ENCODE measurements around the gene MEX3C.

GRCh38 chr18:51188024-51188701 lies 9.3 kb downstream of the MEX3C start:
- TF ChIP-seq, protein P1, sequence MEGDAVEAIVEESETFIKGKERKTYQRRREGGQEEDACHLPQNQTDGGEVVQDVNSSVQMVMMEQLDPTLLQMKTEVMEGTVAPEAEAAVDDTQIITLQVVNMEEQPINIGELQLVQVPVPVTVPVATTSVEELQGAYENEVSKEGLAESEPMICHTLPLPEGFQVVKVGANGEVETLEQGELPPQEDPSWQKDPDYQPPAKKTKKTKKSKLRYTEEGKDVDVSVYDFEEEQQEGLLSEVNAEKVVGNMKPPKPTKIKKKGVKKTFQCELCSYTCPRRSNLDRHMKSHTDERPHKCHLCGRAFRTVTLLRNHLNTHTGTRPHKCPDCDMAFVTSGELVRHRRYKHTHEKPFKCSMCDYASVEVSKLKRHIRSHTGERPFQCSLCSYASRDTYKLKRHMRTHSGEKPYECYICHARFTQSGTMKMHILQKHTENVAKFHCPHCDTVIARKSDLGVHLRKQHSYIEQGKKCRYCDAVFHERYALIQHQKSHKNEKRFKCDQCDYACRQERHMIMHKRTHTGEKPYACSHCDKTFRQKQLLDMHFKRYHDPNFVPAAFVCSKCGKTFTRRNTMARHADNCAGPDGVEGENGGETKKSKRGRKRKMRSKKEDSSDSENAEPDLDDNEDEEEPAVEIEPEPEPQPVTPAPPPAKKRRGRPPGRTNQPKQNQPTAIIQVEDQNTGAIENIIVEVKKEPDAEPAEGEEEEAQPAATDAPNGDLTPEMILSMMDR (IDR thresholded peaks at IDR 0.05; ENCODE audit: poor library complexity), result no peak
- no peak for TF ChIP-seq EZH2 (IDR thresholded peaks at IDR 0.05; ENCODE audit: borderline replicate concordance)

Measured in hepatocyte (in vitro differentiated cells).